ENCODE data around the gene CHSY3.

The CHSY3 gene

DNA sequence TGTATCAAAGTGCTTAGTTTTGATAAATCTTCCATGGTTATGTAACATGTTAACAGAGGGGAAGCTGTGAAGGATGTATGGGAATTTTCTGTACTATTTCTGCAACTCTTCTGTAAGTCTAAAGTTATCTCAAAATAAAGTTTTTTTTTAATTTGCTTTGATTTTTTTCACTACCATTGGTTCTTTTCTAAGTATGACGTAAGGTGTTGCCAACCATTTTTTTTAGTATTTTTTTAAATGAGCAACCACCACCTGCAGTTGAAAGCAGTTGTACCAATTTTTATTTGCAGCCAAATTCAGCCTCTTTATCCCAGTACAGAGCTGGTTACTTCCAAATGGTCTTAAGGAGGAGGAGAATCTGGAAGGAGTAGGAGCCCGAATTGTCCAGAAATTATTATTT, 192.2 kb downstream of the CHSY3 start:
- TF ChIP-seq, protein P1, sequence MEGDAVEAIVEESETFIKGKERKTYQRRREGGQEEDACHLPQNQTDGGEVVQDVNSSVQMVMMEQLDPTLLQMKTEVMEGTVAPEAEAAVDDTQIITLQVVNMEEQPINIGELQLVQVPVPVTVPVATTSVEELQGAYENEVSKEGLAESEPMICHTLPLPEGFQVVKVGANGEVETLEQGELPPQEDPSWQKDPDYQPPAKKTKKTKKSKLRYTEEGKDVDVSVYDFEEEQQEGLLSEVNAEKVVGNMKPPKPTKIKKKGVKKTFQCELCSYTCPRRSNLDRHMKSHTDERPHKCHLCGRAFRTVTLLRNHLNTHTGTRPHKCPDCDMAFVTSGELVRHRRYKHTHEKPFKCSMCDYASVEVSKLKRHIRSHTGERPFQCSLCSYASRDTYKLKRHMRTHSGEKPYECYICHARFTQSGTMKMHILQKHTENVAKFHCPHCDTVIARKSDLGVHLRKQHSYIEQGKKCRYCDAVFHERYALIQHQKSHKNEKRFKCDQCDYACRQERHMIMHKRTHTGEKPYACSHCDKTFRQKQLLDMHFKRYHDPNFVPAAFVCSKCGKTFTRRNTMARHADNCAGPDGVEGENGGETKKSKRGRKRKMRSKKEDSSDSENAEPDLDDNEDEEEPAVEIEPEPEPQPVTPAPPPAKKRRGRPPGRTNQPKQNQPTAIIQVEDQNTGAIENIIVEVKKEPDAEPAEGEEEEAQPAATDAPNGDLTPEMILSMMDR (IDR thresholded peaks at IDR 0.05; ENCODE audit: extremely low read depth, missing control alignments), result no peak
- DNase-seq (ENCODE audit: low spot score), result no peak

DNA sequence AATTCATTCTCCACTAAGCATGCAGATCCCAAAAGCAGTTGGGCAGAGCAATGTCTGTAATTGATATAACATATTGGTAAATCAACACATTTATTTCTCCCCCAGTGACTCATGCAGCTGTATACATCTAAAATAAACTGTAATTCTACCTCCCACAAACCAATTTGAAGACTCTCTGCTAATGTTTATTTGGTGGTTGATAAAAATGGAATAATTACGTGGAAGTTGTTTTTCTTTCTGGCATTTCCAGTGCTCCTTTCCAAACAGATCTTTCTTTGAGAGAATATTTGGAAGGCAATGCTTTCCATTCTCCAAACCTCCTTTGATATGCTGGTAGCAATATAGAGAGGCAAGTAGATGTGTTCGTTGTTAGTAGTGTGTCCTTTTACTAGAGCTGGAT, 194.7 kb downstream of the CHSY3 start:
- no peak for DNase-seq (ENCODE audit: low spot score)
- TF ChIP-seq, protein P1 (IDR thresholded peaks at IDR 0.05; ENCODE audit: extremely low read depth, missing control alignments), result no peak

- TF ChIP-seq, protein P1 (IDR thresholded peaks at IDR 0.05; ENCODE audit: extremely low read depth, missing control alignments), result no peak
- no peak for DNase-seq (ENCODE audit: low spot score)
Observed at GRCh38 chr5:130102375-130102774, 198.1 kb downstream of the CHSY3 start.

GRCh38 chr5:130102960-130103359, 198.7 kb downstream of the CHSY3 start:
- TF ChIP-seq, protein P1 (IDR thresholded peaks at IDR 0.05; ENCODE audit: extremely low read depth, missing control alignments), result no peak
- no peak for DNase-seq (ENCODE audit: low spot score)

DNA sequence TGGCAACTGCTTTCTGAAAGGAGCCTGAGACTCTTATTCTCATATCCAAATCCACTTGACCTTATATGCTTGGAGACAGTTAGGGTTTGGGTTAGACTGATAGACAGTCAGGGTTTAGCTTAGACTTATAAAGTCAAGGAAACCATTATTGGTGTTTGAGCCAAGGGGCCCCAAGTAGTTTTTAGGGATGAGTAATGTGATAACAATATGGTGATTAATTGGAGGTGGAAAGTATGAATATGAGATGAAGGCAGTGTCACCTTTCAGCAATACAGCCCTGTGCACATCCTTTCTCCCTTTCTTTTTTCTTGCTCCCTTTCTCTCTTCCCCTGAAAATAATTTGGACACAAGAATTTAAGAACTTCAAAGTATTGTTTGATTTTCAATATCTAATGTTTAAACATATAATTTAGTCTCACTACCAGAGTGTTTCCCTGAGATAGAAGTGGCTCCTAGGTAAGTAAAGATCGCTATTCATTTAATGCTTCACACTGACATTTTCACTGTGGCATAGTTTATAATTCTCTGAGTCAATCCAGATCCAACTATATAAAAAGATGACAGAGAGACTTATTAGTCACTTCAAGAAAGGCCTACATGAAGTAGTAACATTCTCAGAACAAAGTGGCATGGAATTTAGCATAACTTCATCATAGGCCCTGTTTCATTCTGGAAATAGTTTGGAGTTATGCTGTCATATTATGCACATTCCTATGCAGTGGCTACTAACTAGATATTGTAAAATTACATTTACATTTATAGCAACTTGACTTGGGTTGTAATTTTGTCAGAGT, 200.8 kb downstream of the CHSY3 start:
- no peak for DNase-seq (ENCODE audit: low spot score)
- TF ChIP-seq, protein P1 (IDR thresholded peaks at IDR 0.05; ENCODE audit: extremely low read depth, missing control alignments), result no peak

DNA sequence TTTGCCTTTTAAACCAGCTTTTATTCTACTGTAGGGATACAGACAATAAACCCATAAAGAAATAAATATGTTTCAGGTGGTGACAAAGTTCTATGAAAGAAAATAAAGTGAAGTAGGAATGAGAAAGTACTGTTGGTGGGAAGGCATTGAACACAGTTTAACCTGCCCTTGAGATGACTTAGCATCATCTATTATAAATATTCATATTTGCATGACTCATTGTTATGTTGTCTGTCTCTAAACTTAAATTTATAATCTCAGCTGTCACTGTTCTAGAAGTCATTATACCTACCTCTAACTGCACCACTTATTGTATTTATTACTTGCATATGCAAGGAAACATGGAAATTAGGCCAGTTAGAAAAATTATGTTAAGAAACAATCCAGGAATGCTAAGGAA, 202.2 kb downstream of the CHSY3 start:
- DNase-seq (ENCODE audit: low spot score), result no peak
- TF ChIP-seq, protein P1 (IDR thresholded peaks at IDR 0.05; ENCODE audit: extremely low read depth, missing control alignments), result no peak

GRCh38 chr5:130109152-130109551, 204.9 kb downstream of the CHSY3 start:
- TF ChIP-seq, protein P1 (IDR thresholded peaks at IDR 0.05; ENCODE audit: extremely low read depth, missing control alignments), result no peak
- DNase-seq (ENCODE audit: low spot score), result peak; percentile 13
